ENCODE results near the gene BACH2. TPM values are rescaled to one million over a fixed set of nuclear protein-coding genes. Genes with fewer than 3 reads are reported as not detected.

BACH2 gene
- total and polyA plus RNA-seq, 4 donors: 0.78 to 17.4 (median 3.2) TPM

- Histone ChIP-seq H3K27ac (ENCODE audit: low read depth in 1 of 2, low read length in 1 of 2) (no peak overlapping the region), H3K36me3 (ENCODE audit: control insufficient read depth in 4 of 4, insufficient read depth in 4 of 4, low read length in 4 of 4) (peaks cover 0 to 12% (median 0%) of the 10 kb centered on the region in 4 donors), H3K9me3 (ENCODE audit: control insufficient read depth in 4 of 4, insufficient read depth in 3 of 4, low read length in 3 of 4) (peaks cover 0 to 2% (median 0%) of the 10 kb centered on the region in 4 donors), H3K9ac (ENCODE audit: insufficient read depth in 1 of 2, low read length in 2 of 2) (no peak overlapping the region), H3K4me1 (ENCODE audit: control insufficient read depth in 5 of 5, insufficient read depth in 5 of 5, low read length in 5 of 5) (peaks cover 0 to 10% (median 0%) of the 10 kb centered on the region in 5 donors), H3K27me3 (ENCODE audit: control insufficient read depth in 3 of 3, insufficient read depth in 3 of 3, low read length in 2 of 3) (peaks cover 0 to 2% (median 0%) of the 10 kb centered on the region in 3 donors), H3K4me3 (no peak overlapping the region)
- no peak for DNase-seq
- 83 to 91% methylated on average over 5 of the region's 5 CpGs for WGBS, 2 donors
- TF ChIP-seq CTCF (IDR thresholded peaks at IDR 0.05; ENCODE audit: control extremely low read depth, extremely low read depth): no peak
- ATAC-seq (ENCODE audit: insufficient read depth, low FRiP score): no peak
Observed at GRCh38 chr6:90087106-90087833, 209.4 kb downstream of the BACH2 start.

- no peak overlapping the region for H3K9ac ChIP-seq (ENCODE audit: insufficient read depth in 1 of 2, low read length in 2 of 2)
- ATAC-seq (ENCODE audit: insufficient read depth, low FRiP score) (no peak), DNase-seq (no peak)
- WGBS, 2 donors: 83 to 84% methylated on average over 7 of the region's 7 CpGs
- TF ChIP-seq CTCF (IDR thresholded peaks at IDR 0.05; ENCODE audit: control extremely low read depth, extremely low read depth): no peak
- H3K4me1 ChIP-seq (ENCODE audit: control insufficient read depth in 5 of 5, insufficient read depth in 5 of 5, low read length in 5 of 5): peaks cover 0 to 10% (median 0%) of the 10 kb centered on the region in 5 donors
- no peak overlapping the region for H3K4me3 ChIP-seq
- no peak overlapping the region for H3K27ac ChIP-seq (ENCODE audit: low read depth in 1 of 2, low read length in 1 of 2)
- peaks cover 0 to 2% (median 0%) of the 10 kb centered on the region in 4 donors for H3K9me3 ChIP-seq (ENCODE audit: control insufficient read depth in 4 of 4, insufficient read depth in 3 of 4, low read length in 3 of 4)
- peaks cover 0 to 12% (median 0%) of the 10 kb centered on the region in 4 donors for H3K36me3 ChIP-seq (ENCODE audit: control insufficient read depth in 4 of 4, insufficient read depth in 4 of 4, low read length in 4 of 4)
- peaks cover 0 to 2% (median 0%) of the 10 kb centered on the region in 3 donors for H3K27me3 ChIP-seq (ENCODE audit: control insufficient read depth in 3 of 3, insufficient read depth in 3 of 3, low read length in 2 of 3)
Observed at GRCh38 chr6:90086517-90086916, 210.1 kb downstream of the BACH2 start.

- H3K4me1 ChIP-seq (ENCODE audit: control insufficient read depth in 5 of 5, insufficient read depth in 5 of 5, low read length in 5 of 5): peaks cover 0 to 10% (median 0%) of the 10 kb centered on the region in 5 donors
- WGBS, 2 donors: 38 to 63% methylated on average over 4 of the region's 4 CpGs
- H3K9ac ChIP-seq (ENCODE audit: insufficient read depth in 1 of 2, low read length in 2 of 2): no peak overlapping the region
- peaks cover 0 to 12% (median 0%) of the 10 kb centered on the region in 4 donors for H3K36me3 ChIP-seq (ENCODE audit: control insufficient read depth in 4 of 4, insufficient read depth in 4 of 4, low read length in 4 of 4)
- ATAC-seq (ENCODE audit: insufficient read depth, low FRiP score) (no peak), DNase-seq (no peak)
- no peak overlapping the region for H3K4me3 ChIP-seq
- peaks cover 0 to 2% (median 0%) of the 10 kb centered on the region in 3 donors for H3K27me3 ChIP-seq (ENCODE audit: control insufficient read depth in 3 of 3, insufficient read depth in 3 of 3, low read length in 2 of 3)
- H3K9me3 ChIP-seq (ENCODE audit: control insufficient read depth in 4 of 4, insufficient read depth in 3 of 4, low read length in 3 of 4): peaks cover 0 to 2% (median 0%) of the 10 kb centered on the region in 4 donors
- TF ChIP-seq CTCF (IDR thresholded peaks at IDR 0.05; ENCODE audit: control extremely low read depth, extremely low read depth): no peak
- no peak overlapping the region for H3K27ac ChIP-seq (ENCODE audit: low read depth in 1 of 2, low read length in 1 of 2)
Observed at GRCh38 chr6:90083891-90084290, 212.8 kb downstream of the BACH2 start.
